Chondrocyte (in vitro differentiated cells): ENCODE data around the gene RRP7A. TPM values are rescaled to one million over a fixed set of nuclear protein-coding genes. Genes with fewer than 3 reads are reported as not detected.
A peak's percentile ranks its signal among the peaks of the same experiment; 100 is the strongest.

Source experiments
- DNase-seq: peaks from one replicate; pipeline ENCODE4 v3.0.0; 2021; ENCODE audit warnings: mixed read lengths, low spot score
- H3K27ac Mint-ChIP-seq: one replicate; pipeline ENCODE4 v1.8.0; 2021; ENCODE audit warnings: mild to moderate bottlenecking, moderate library complexity, mixed read lengths; ENCODE audit not compliant: unreplicated experiment
- H3K27me3 Mint-ChIP-seq: 2 replicates; pipeline ENCODE4 v1.8.0; 2021; ENCODE audit warnings: low read depth, mixed read lengths
- H3K36me3 Mint-ChIP-seq: 2 replicates; pipeline ENCODE4 v1.8.0; 2021; ENCODE audit warnings: low read depth, mixed read lengths
- H3K4me1 Mint-ChIP-seq: 2 replicates; pipeline ENCODE4 v1.8.0; 2021; ENCODE audit warnings: low read depth, mild to moderate bottlenecking, mixed read lengths
- H3K4me3 Mint-ChIP-seq: one replicate; pipeline ENCODE4 v1.8.0; 2021; ENCODE audit warnings: mild to moderate bottlenecking, moderate library complexity, mixed read lengths; ENCODE audit not compliant: unreplicated experiment
- H3K9me3 Mint-ChIP-seq: 2 replicates; pipeline ENCODE4 v1.8.0; 2021; ENCODE audit warnings: low read depth, mixed read lengths
- CTCF ChIP-seq: fragments of 200-600 bp; sonication (generic); IDR thresholded peaks from 2 replicates; pipeline ENCODE4 v1.5.0; 2021; ENCODE audit warnings: antibody characterized with exemption, mild to moderate bottlenecking, moderate library complexity
- total RNA-seq: library from RNA; stranded (reverse); gene quantifications from 3 replicates; pipeline ENCODE4 v1.2.1, GENCODE V29; 2021

RRP7A gene
- total RNA-seq, 1 donor from 2014 or later = 33.8 TPM

GRCh38 chr22:42562279-42562678 lies 42.7 kb upstream of the RRP7A start:
- H3K4me3 Mint-ChIP-seq = no peak overlapping the region
- no peaks in the 10 kb centered on the region for H3K9me3 Mint-ChIP-seq
- TF ChIP-seq CTCF = no peak
- no peak overlapping the region for H3K27ac Mint-ChIP-seq
- no peaks in the 10 kb centered on the region for H3K27me3 Mint-ChIP-seq
- no peaks in the 10 kb centered on the region for H3K4me1 Mint-ChIP-seq
- DNase-seq = no peak
- H3K36me3 Mint-ChIP-seq = no peaks in the 10 kb centered on the region

GRCh38 chr22:42561856-42562255 lies 42.3 kb upstream of the RRP7A start:
- Mint-ChIP-seq H3K4me3 (no peak overlapping the region), H3K36me3 (no peaks in the 10 kb centered on the region), H3K4me1 (no peaks in the 10 kb centered on the region), H3K27ac (no peak overlapping the region), H3K27me3 (no peaks in the 10 kb centered on the region), H3K9me3 (no peaks in the 10 kb centered on the region)
- TF ChIP-seq CTCF = no peak
- DNase-seq = no peak

- H3K4me3 Mint-ChIP-seq = no peak overlapping the region
- H3K36me3 Mint-ChIP-seq = no peaks in the 10 kb centered on the region
- H3K9me3 Mint-ChIP-seq = no peaks in the 10 kb centered on the region
- no peak overlapping the region for H3K27ac Mint-ChIP-seq
- H3K27me3 Mint-ChIP-seq = no peaks in the 10 kb centered on the region
- peak; percentile 72 for TF ChIP-seq CTCF
- no peak for DNase-seq
- no peaks in the 10 kb centered on the region for H3K4me1 Mint-ChIP-seq
Measured at GRCh38 chr22:42560781-42561180, 41.2 kb upstream of the RRP7A start.

- DNase-seq = no peak
- TF ChIP-seq CTCF = no peak
- H3K9me3 Mint-ChIP-seq = no peaks in the 10 kb centered on the region
Measured at GRCh38 chr22:42560381-42560780, 40.8 kb upstream of the RRP7A start.

GRCh38 chr22:42553475-42554361 lies 34.1 kb upstream of the RRP7A start, which contains the start of gene SERHL2:
Gene SERHL2, plus strand, starts transcription at chr22:42553956. Its CDS starts 65 bp downstream, at chr22:42554021.
- Mint-ChIP-seq H3K9me3 (no peaks in the 10 kb centered on the region), H3K27ac (peak within 1 kb of the TSS; percentile 17), H3K36me3 (no peaks in the 10 kb centered on the region), H3K4me1 (peaks cover 3% of the 10 kb centered on the region), H3K4me3 (peak within 1 kb of the TSS; percentile 81), H3K27me3 (peaks cover 5% of the 10 kb centered on the region)
- DNase-seq = peak; percentile 97
- no peak for TF ChIP-seq CTCF

More at GRCh38 chr22:42560381-42560780, 40.8 kb upstream of the RRP7A start:
- H3K4me3 Mint-ChIP-seq = no peak overlapping the region
- H3K27ac Mint-ChIP-seq = no peak overlapping the region
- no peaks in the 10 kb centered on the region for H3K27me3 Mint-ChIP-seq
- H3K36me3 Mint-ChIP-seq = no peaks in the 10 kb centered on the region
- H3K4me1 Mint-ChIP-seq = no peaks in the 10 kb centered on the region
